Measurements from ENCODE around the gene SPEM2.

The SPEM2 gene

DNA sequence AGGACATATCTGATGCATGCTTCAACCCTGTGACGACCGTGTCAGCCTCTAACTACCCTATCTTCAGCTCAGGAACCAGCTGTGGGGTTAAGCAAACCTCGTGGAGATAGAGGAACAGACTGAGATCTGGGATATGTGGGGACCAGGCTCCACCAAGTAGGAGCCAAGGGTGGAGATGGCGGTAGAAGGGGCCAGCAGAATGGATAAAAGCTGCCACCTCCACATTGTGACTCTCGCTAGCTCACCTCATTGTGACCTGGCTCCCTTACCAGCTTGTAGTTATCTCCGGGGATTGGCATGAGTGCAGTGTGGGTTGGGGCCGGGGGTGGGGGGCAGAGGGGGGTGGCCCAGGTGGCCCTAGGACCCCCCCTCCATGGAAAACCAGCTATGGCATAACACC lies at the start of gene SPEM2:
Gene SPEM2 (plus strand): TSS at position 301 of the 400 bp plus-strand sequence. CDS start 73 bp downstream, at position 374.
- no peak for DNase-seq

DNA sequence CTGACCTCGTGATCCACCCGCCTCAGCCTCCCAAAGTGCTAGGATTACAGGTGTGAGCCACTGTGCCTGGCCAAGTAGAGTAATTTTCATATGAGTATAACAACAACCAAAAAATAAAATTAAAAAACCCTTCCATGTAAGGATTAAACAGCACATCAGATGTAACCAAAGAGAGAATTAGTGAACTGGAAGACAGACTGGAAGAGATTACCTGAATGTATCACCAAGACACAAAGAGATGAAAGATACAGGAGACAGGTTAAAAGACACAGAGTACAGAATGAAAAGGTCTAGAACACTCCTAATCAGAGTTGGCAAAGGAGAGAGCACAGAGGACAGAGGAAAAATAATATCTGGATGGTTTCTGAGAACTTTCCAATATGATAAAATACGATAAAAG lies 46.3 kb upstream of the SPEM2 start:
- DNase-seq: no peak

DNA sequence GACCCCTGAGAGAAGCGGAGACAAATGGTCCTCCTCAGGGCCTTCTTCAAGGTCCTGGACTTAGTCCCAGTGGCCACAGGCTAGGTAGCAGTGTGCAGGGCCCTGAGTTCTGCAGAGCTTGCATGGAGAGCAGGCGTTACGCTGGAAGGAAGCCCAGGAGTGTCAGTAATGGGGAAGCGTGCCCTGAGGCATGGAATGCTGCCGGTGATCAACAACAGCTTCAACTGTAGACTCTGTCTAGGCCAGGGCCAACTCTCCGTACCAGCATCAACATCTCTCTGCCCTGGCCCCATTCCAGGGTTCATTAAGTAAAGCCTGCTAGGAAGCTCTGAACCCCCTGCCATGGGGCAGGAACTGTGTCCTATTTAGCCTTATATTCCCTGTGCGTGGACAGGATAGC lies 45.1 kb upstream of the SPEM2 start:
- DNase-seq: peak; percentile 10

DNA sequence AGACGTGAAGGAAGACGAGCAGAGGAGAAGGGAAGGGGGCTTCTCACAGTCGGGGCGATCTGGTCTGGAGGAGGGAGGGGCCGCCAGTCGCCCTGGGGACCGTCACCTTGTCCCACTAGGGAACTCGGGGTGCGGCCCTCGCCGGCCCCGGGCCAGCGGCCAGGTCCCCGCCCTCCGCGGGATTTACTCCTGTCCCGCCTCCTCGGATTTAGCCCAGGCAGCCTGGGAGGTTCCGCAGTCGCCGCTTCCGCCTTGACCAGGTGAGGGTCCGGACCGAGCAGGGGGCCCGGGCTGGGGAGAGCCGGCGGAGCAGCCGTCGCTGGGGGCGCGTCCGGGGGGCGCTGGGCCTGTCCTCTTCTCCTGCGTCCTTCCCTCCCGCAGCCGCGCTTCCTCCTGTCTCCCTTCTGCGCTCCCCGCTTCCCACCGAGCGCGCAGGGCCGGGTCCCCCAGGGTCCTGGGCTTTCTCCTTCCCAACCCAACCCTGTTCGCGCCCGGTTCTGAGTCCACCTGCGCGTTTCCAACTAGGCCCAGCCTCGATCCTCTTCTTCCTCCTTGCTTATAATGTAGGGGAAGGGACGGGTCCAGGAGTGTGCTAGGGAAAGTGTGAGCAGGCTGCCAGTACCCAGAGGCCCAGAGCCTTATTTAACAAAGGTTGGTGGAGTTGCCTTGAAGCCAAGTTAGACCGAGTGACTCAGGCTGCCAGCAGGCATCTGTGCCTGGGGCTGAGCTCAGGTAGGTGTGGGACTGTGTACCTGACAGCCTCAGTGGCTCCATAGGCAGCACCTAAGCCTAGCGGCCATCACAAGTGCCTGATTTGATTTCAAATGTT lies 44.3 kb upstream of the SPEM2 start, which contains the start of gene TNK1:
Gene TNK1 (plus strand): TSS at position 235 of the 829 bp plus-strand sequence. CDS start 1,838 bp downstream, outside the sequence.
- no peak for DNase-seq

DNA sequence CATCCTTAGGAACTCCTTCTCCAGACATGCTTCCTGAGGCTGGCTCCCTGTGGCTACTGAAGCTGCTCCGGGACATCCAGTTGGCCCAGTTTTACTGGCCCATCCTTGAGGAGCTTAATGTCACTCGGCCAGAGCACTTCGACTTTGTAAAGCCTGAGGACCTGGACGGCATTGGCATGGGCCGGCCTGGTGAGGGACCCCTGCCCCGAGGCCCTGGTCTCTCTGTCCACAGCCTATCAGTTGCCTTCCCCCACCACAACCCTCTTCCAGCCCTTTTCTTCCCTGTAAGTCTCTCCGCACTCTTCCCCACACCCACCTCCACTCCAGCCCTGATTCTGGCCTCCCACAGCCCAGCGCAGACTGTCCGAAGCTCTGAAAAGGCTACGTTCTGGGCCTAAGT lies 42.5 kb upstream of the SPEM2 start:
- no peak for DNase-seq

DNA sequence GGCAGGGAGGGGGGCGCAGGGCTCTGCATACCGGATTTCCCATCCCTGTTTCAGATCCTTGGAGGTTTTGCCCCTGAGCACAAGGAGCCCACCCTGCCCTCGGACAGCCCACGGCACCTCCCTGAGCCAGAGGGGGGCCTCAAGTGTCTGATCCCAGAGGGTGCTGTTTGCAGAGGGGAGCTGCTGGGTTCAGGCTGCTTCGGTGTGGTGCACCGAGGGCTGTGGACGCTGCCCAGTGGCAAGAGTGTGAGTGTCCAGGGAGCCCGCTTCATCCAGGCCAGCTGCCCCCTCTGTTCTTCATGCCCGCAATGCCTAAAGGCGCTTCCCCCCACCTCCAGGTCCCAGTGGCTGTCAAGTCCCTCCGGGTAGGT lies 42.1 kb upstream of the SPEM2 start:
- no peak for DNase-seq

DNA sequence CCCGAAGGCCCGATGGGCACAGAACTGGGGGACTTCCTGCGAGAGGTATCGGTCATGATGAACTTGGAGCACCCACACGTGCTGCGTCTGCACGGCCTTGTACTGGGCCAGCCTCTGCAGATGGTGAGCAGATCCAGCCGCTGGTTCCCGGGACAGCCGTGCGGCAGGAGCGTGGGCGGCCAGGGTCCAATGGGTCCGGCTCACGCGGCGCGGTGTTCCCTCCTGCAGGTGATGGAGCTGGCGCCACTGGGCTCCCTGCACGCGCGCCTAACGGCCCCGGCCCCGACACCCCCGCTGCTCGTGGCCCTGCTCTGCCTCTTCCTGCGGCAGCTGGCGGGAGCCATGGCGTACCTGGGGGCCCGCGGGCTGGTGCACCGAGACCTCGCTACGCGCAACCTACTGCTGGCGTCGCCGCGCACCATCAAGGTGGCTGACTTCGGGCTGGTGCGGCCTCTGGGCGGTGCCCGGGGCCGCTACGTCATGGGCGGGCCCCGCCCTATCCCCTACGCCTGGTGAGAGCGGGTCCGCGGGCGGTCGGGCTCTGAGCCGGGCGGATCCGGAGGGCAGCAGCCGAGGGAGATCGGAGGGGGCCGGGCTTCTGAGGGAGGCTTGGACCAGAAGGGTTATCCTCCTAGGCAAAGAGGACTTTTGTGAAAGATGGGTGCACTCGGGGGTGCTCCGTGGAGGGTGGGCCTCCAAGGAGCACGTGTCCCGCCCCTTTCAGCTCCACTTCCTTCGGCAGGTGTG lies 41.5 kb upstream of the SPEM2 start:
- peak; percentile 26 for DNase-seq

DNA sequence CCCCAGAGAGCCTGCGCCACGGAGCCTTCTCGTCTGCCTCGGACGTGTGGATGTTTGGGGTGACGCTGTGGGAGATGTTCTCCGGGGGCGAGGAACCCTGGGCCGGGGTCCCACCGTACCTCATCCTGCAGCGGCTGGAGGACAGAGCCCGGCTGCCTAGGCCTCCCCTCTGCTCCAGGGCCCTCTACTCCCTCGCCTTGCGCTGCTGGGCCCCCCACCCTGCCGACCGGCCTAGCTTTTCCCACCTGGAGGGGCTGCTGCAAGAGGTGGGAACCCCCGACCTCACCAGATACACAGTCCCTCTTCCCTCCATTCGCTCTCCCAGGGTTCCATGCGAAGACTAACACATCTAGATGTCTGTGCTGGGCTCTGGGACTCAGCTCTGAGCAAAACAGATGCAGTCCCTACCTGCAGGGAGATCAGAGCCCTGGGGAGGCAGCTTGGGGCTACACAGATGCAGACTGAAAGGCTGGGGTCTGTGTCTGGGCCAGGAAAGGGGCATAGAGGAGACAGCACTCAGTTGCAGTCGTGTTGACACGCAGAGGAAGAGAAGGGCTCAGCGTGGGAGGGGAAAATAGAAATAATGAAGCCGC lies 40.8 kb upstream of the SPEM2 start:
- no peak for DNase-seq

DNA sequence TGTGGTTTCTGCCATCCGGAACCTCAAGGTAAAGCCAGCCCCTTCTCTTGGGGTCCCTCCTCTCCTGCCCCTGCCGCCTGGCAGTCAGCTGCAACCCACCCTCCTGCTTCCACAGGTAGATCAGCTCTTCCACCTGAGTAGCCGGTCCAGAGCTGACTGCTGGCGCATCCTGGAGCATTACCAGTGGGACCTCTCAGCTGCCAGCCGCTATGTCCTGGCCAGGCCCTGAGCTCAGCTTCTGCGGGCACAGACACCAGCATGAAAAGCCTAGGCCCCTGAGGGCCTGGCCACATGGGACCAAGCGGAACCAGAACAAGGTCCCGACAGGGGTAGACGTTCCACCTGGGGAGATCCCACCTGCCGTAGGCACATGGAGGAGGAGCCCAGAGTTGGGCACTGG lies 36.6 kb upstream of the SPEM2 start:
- DNase-seq: no peak

DNA sequence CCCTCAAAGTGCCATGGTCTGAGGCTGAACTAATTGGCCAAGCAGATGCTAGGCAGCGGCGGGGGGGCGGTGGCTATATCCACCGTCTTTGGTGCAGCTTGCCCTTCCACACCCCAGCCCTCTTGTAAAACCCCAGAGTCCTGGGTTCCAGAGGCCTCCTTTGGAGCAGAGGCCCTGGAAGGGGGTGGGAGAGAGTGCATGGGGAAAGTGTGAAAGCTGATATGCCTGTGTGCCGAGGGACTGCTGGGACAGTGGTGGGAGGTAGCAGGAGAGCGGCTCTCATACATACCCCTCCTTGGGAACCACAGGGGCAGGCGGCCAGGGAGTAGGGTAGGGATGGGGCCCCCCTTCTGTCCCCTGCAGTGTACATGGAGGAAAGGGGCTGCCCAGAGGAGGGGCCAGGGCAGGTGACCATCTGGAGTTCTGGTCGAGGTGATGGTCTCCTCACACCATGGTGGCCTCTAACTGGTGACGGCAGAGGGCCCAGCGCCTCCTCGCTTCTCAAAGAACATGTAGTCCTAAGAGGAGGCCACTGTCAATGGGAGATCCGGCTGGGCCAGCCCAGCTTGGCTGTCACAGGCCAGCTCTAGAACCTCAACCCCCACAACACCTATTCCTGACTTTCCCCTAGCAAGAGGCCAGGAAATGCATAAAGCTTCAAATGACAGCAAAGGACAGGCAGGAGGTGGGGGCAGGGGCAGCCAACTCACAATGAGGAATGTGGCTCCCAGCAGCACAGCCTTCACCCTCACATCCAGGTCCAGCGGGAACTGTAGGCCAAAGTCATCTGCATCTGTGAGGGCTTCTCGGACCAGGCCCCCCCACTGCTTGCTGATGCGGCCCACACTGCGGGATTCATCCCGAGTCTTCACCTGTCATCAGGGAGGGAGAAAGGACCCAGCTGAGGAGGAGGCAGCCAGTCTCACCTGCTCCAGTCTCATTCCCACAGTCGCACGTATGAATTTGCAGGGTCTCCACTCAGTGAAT lies 35.2 kb upstream of the SPEM2 start:
- DNase-seq: no peak

DNA sequence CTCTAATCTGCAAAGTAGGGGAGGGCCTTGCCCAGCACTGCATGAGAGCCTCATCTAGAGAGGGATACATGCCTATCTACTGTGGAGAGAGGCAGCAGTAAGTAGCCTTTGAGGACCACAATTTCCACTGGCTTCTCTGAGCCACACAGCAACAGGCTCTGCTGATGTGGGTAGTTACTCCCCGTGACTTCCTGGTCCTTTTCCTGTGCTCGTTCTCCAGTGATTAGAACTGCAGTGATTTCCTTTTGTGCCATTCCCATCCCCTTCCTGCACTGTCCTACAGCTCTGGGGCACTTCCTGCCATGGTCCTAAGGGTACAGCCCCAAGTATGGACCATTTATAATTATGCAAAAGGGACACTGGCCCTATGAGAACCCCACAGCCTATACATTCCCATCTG lies 34.1 kb upstream of the SPEM2 start:
- no peak for DNase-seq

DNA sequence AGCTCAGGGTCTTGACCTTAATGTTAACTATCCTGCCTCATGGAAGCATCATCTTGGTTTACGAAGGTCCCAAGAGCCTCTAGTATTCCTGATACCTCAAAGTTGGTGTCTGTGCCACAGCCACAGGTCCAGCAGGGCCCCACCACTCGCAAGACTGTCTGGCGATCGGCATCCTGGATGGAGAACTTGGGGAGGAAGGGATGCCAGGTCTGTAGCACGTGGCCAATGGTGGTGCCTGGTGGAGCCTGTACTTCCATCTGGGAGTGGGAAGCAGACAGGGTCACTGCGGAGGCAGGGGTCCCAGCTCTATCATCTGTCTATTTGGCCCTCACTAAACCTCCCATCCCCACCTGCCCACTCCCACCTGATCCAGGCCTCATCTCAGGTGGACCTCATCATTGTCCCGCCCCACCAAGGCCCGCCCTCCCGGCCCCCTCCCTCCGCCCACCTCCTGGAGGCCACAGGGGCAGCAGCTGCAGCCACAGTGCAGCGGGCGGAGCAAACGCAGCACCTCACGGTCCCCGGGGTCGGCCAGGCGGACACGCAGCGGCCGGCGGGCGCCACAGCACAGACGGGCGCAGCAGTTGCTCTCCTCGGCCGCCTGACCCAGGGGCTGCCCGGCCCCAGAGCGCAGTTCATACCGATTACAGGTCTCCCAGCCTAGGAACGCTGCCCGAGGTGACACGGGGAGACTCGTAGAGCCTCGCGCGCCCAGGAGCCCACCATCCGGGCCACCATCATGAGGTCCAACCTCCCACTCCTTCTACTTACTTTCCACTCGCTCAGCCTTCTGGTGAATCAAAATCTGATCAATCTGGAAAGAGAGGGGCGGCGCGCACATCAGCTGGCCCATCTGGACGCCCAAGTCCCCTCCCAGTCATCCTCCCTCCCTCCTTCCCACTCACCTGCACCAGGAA lies 32.5 kb upstream of the SPEM2 start:
- DNase-seq: no peak

DNA sequence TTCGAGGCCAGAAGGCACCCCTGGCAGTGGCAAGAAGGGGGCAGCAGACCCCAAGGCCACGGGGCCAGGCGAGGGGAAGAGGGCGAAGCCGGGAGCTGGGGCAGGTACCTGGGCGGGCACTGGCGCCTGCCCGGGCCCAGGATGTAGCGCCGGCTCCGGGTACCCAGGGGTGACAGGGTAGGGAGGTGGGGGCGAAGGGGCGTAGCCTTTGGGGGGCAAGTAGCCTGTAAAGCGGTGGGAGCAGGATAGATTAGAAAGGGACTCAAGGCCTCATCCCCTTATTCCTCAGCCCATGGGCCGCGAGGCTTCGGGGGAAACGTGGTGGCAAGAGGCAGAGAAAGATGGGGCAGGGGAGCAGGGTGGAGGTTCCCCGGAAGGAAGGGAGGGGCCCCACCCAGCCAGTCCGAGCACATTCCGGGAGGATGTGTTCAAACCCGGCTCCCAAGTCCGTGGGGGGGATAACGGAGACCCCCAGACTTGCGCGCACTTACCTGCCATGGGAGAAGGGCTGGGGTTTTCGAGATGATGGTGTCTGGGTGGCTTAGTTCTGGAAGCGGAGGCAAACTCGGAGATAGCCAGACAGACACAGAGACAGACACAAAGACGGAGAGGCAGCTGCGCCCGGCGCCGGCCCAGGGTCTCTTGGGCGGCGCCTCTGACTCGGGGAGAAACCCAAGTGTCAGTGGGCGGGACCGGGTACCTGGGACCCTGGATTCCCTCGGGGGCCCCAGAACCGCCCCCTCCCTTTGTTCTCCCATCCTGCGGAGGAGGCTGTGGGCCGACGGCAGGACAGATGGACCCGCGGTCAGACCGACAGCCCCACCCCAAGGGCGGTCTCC lies 31.6 kb upstream of the SPEM2 start:
- no peak for DNase-seq

DNA sequence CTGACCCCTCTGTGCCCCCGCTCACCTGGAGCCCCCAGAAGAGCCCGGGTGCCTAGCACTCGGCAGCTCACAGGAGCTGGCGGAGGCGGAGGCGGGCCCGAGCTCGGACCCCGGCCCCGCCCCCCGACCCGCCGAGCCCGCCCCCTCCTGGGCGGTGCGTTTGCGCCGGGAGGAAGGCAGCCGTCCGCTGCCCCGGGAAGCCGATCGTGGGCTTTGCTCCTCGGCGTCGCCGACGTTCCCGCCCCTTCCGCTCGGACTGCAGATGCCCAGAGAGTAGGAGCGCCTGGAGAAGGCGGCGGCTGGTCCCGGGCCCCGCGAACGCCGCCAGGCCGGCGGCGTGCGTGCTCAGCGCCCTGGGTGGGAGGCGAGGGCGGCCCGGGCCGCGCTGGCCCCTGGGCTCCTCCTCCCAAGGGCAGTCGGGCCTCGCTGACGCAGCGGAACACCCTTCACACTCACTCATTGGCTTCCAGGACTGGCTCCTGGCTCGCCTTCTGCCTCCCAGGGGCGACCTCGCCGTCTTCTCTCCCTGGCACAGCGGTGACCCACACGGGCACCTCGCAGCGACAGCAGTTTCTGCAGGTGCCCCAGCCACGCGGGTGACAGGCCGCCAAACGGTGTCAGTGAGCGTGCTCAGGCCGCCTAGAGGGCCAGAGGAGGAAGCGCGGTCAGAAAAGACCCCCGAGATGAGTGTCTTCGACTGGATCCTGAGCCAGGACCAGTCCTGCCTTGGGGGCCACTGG lies 30.8 kb upstream of the SPEM2 start, which contains the start of gene PLSCR3:
Gene PLSCR3 (minus strand): TSS at position 74 of the 740 bp plus-strand sequence. CDS start 415 bp downstream, outside the sequence.
- DNase-seq: peak; percentile 81

DNA sequence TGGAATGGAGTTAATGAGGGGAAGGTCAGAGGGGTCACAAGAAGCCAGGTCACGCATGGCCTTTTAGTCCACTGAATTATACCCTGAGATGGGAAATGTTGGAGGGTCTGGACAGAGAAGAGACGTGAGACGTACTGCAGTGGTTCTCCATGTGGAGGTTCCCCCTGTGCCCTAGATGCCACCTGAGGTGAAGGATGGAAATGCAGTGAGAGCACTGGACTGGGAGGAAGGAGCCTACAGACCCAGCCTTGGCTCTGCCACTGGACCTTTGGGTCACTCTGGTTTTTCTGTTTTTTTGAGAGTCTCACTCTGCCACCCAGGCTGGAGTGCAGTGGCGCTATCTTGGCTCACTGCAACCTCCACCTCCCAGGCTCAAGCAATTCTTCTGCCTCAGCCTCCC lies 29.3 kb upstream of the SPEM2 start:
- DNase-seq: no peak

DNA sequence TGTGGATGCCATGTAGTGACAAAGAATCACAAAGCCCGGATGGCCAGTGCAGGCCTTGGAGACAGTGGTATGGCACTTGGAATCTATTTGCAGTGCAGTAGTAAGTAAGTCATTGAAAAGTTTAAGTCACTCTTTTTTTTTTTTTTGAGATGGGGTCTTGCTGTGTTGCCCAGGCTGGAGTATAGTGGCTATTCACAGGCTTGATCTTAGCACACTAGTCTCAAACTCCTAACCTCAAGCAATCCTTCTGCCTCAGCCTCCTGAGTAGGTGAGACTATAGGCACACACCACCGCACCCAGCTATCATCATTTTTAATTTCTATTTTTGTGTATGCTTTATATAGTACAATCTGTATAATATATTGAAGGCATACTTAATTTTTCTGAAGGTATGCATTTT lies 26.8 kb upstream of the SPEM2 start:
- DNase-seq: no peak

DNA sequence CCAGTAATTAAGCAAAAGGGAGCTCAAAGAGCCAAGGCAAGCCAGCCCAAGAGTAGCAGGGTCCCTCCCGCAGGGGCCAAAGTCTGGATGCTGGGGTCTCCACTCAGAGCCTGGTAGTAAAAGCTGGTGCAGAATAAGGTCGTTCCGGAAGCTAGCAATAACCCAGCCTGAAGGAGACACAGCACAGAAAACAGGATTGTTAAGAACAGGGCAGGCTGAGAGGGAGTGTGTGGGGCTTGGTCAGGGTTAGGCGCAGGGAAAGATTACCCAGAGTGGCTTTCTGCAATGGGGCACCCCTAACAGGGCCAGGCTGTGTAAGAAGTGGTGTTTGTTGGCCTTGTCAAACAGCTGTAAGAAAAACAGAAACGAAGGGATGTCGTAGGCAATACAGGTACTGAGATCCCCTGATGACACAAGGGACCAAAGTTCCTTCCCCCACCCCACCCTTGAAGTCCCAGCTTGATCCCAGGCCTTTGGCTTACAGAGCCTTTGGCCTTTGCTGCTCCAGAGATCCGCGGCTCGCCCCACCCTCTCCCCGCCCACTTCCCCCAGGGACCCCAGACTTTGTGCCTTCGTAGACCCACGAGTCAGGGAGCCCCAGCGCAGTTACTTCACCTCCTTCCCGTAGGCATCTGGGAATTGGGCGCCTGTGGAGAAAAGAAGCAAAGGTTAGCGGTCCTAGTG lies 22.2 kb upstream of the SPEM2 start:
- no peak for DNase-seq

DNA sequence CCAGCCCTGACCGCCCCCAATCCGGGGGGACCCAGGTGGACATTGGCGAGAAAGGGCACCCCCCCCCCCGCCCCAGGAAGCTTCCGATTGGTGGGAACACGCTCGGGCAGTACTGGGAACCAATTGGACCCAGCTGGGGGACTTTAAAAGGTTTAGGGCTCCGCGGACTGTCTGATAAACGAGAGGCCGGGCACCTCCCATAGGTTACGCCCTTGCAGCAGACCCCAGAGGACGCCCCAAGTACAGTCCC lies 21.8 kb upstream of the SPEM2 start:
- DNase-seq: no peak
